GM06990 (cell line): Measurements from ENCODE around the gene ERVH48-1.

Experiments used
- DNase-seq: peaks from one replicate; pipeline ENCODE4 v3.0.0-alpha.2; 2011; ENCODE audit not compliant: insufficient read length; ENCODE audit errors: extremely low read depth
- H3K27me3 ChIP-seq: replicated peaks from 2 replicates; pipeline ENCODE4 v1.6.0; 2011; ENCODE audit warnings: low read length; ENCODE audit not compliant: control insufficient read depth, insufficient read depth
- H3K36me3 ChIP-seq: 2 replicates; pipeline ENCODE4 v1.5.1; 2011; ENCODE audit warnings: low read length; ENCODE audit not compliant: control insufficient read depth, insufficient read depth
- H3K4me3 ChIP-seq: replicated peaks from 2 replicates; pipeline ENCODE4 v1.5.1; 2011; ENCODE audit warnings: low read depth, mild to moderate bottlenecking, control low read depth, low read length
- TF ChIP-seq, protein P1 (sequence below): IDR thresholded peaks from 2 replicates; pipeline ENCODE4 v1.5.1; 2011; ENCODE audit warnings: low read length, control low read depth, mild to moderate bottlenecking, inconsistent platforms; ENCODE audit not compliant: insufficient read depth, poor library complexity, severe bottlenecking

Gene ERVH48-1

DNA sequence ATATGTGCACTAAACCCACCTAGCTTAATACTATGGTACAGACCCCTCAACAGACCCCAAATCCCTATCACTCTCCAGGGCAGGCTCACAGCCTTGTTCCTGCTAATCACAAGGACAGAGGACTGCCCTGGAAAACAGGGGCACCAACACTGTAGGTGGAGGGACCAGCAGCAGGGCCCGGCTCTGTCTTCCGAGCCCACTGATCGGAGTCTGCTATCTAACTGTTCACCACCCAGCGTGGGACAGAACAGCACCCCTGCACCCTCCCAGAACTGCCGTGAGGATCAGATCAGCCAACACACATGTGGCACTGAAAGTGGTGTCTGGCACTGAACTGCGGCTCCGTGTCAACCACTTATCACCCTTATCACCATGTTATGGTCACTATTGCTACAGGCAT, 52.3 kb downstream of the ERVH48-1 start:
- TF ChIP-seq, protein P1, sequence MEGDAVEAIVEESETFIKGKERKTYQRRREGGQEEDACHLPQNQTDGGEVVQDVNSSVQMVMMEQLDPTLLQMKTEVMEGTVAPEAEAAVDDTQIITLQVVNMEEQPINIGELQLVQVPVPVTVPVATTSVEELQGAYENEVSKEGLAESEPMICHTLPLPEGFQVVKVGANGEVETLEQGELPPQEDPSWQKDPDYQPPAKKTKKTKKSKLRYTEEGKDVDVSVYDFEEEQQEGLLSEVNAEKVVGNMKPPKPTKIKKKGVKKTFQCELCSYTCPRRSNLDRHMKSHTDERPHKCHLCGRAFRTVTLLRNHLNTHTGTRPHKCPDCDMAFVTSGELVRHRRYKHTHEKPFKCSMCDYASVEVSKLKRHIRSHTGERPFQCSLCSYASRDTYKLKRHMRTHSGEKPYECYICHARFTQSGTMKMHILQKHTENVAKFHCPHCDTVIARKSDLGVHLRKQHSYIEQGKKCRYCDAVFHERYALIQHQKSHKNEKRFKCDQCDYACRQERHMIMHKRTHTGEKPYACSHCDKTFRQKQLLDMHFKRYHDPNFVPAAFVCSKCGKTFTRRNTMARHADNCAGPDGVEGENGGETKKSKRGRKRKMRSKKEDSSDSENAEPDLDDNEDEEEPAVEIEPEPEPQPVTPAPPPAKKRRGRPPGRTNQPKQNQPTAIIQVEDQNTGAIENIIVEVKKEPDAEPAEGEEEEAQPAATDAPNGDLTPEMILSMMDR: no peak
- no peak for DNase-seq
- H3K36me3 ChIP-seq: peaks cover 26% of the 10 kb centered on the region

DNA sequence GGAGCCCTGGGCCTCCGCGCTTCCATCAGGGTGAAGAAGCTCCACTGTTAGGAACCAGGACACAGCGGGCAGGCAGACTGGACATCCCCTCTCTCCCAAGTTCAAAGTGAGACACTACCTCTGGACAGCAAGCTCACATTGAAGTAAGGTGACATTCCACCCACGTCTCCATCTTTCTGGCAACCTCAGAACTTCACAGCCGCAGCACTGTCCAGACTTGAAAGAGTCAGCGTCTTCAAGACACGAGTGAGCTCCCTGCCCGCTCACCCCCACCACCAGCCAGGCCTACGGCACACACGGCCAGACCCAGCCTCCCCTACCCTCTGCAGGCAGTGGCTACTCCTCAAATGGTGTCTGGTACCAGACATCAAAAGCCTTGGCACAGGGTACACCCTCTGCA, 57.2 kb downstream of the ERVH48-1 start:
- TF ChIP-seq, protein P1: no peak
- Histone ChIP-seq H3K4me3 (no peak overlapping the region), H3K36me3 (peaks cover 33% of the 10 kb centered on the region), H3K27me3 (no peaks in the 10 kb centered on the region)
- DNase-seq: no peak

More for the DNA sequence above, 52.3 kb downstream of the ERVH48-1 start:
- Histone ChIP-seq H3K4me3 (no peak overlapping the region), H3K27me3 (no peaks in the 10 kb centered on the region)
